ENCODE results near the gene GRIK3. TPM values are rescaled to one million over a fixed set of nuclear protein-coding genes. Genes with fewer than 3 reads are reported as not detected.

GRIK3 gene
- total RNA-seq, 1 donor from 2014 or later: not detected

- DNase-seq (ENCODE audit: low spot score): no peak
These were observed 29.7 kb upstream of the GRIK3 start for GRCh38 chr1:37064039-37064438.

GRCh38 chr1:37059346-37059745 lies 25.0 kb upstream of the GRIK3 start:
- intact Hi-C loops (cut with micrococcal nuclease): no loop called here
- Mint-ChIP-seq H3K27ac (no peak overlapping the region), H3K36me3 (ENCODE audit: low read depth) (no peaks in the 10 kb centered on the region), H3K4me1 (ENCODE audit: low read depth) (no peaks in the 10 kb centered on the region), H3K27me3 (ENCODE audit: insufficient read depth) (peaks cover 1% of the 10 kb centered on the region), H3K4me3 (no peak overlapping the region), H3K9me3 (no peaks in the 10 kb centered on the region)
- no peak for DNase-seq (ENCODE audit: low spot score)

More at GRCh38 chr1:37064039-37064438, 29.7 kb upstream of the GRIK3 start:
- peaks cover 4% of the 10 kb centered on the region for H3K27me3 Mint-ChIP-seq (ENCODE audit: insufficient read depth)
- no peak overlapping the region for H3K27ac Mint-ChIP-seq
- no peaks in the 10 kb centered on the region for H3K9me3 Mint-ChIP-seq
- intact Hi-C loops (cut with micrococcal nuclease): no loop called here
- no peaks in the 10 kb centered on the region for H3K36me3 Mint-ChIP-seq (ENCODE audit: low read depth)
- no peak overlapping the region for H3K4me3 Mint-ChIP-seq
- no peaks in the 10 kb centered on the region for H3K4me1 Mint-ChIP-seq (ENCODE audit: low read depth)

GRCh38 chr1:37058424-37058988 lies 24.2 kb upstream of the GRIK3 start:
- Mint-ChIP-seq H3K36me3 (ENCODE audit: low read depth) (no peaks in the 10 kb centered on the region), H3K27me3 (ENCODE audit: insufficient read depth) (peaks cover 1% of the 10 kb centered on the region), H3K9me3 (no peaks in the 10 kb centered on the region), H3K4me1 (ENCODE audit: low read depth) (no peaks in the 10 kb centered on the region), H3K4me3 (no peak overlapping the region), H3K27ac (no peak overlapping the region)
- no peak for DNase-seq (ENCODE audit: low spot score)
- intact Hi-C loops (cut with micrococcal nuclease): no loop called here

GRCh38 chr1:37056325-37056724 lies 22.0 kb upstream of the GRIK3 start:
- intact Hi-C loops (cut with micrococcal nuclease): no loop called here
- DNase-seq (ENCODE audit: low spot score): no peak
- H3K9me3 Mint-ChIP-seq: no peaks in the 10 kb centered on the region
- no peaks in the 10 kb centered on the region for H3K4me1 Mint-ChIP-seq (ENCODE audit: low read depth)
- H3K27ac Mint-ChIP-seq: no peak overlapping the region
- H3K36me3 Mint-ChIP-seq (ENCODE audit: low read depth): no peaks in the 10 kb centered on the region
- no peak overlapping the region for H3K4me3 Mint-ChIP-seq
- H3K27me3 Mint-ChIP-seq (ENCODE audit: insufficient read depth): peaks cover 1% of the 10 kb centered on the region

- no peaks in the 10 kb centered on the region for H3K9me3 Mint-ChIP-seq
- H3K27me3 Mint-ChIP-seq (ENCODE audit: insufficient read depth): peaks cover 1% of the 10 kb centered on the region
- no peak for DNase-seq (ENCODE audit: low spot score)
- H3K4me3 Mint-ChIP-seq: no peak overlapping the region
- no peaks in the 10 kb centered on the region for H3K36me3 Mint-ChIP-seq (ENCODE audit: low read depth)
- intact Hi-C loops (cut with micrococcal nuclease): no loop called here
- H3K4me1 Mint-ChIP-seq (ENCODE audit: low read depth): no peaks in the 10 kb centered on the region
- no peak overlapping the region for H3K27ac Mint-ChIP-seq
These were observed 21.3 kb upstream of the GRIK3 start for GRCh38 chr1:37055631-37056030.

- H3K36me3 Mint-ChIP-seq (ENCODE audit: low read depth): no peaks in the 10 kb centered on the region
- no peaks in the 10 kb centered on the region for H3K27me3 Mint-ChIP-seq (ENCODE audit: insufficient read depth)
- intact Hi-C loops (cut with micrococcal nuclease): no loop called here
- H3K9me3 Mint-ChIP-seq: no peaks in the 10 kb centered on the region
- H3K27ac Mint-ChIP-seq: no peak overlapping the region
- no peaks in the 10 kb centered on the region for H3K4me1 Mint-ChIP-seq (ENCODE audit: low read depth)
- no peak for DNase-seq (ENCODE audit: low spot score)
- H3K4me3 Mint-ChIP-seq: no peak overlapping the region
These were observed 18.9 kb upstream of the GRIK3 start for GRCh38 chr1:37053173-37053572.

- H3K9me3 Mint-ChIP-seq: no peaks in the 10 kb centered on the region
- no peak for DNase-seq (ENCODE audit: low spot score)
- no peaks in the 10 kb centered on the region for H3K4me1 Mint-ChIP-seq (ENCODE audit: low read depth)
- no peak overlapping the region for H3K4me3 Mint-ChIP-seq
- no peak overlapping the region for H3K27ac Mint-ChIP-seq
- intact Hi-C loops (cut with micrococcal nuclease): no loop called here
- no peaks in the 10 kb centered on the region for H3K27me3 Mint-ChIP-seq (ENCODE audit: insufficient read depth)
- no peaks in the 10 kb centered on the region for H3K36me3 Mint-ChIP-seq (ENCODE audit: low read depth)
These were observed 17.8 kb upstream of the GRIK3 start for GRCh38 chr1:37052120-37052519.

GRCh38 chr1:37051346-37051745 lies 17.0 kb upstream of the GRIK3 start:
- Mint-ChIP-seq H3K9me3 (no peaks in the 10 kb centered on the region), H3K27me3 (ENCODE audit: insufficient read depth) (no peaks in the 10 kb centered on the region), H3K4me1 (ENCODE audit: low read depth) (no peaks in the 10 kb centered on the region), H3K27ac (no peak overlapping the region), H3K36me3 (ENCODE audit: low read depth) (no peaks in the 10 kb centered on the region), H3K4me3 (no peak overlapping the region)
- intact Hi-C loops (cut with micrococcal nuclease): no loop called here
- DNase-seq (ENCODE audit: low spot score): no peak

- Mint-ChIP-seq H3K27ac (no peak overlapping the region), H3K36me3 (ENCODE audit: low read depth) (no peaks in the 10 kb centered on the region), H3K9me3 (no peaks in the 10 kb centered on the region), H3K4me3 (no peak overlapping the region), H3K27me3 (ENCODE audit: insufficient read depth) (no peaks in the 10 kb centered on the region), H3K4me1 (ENCODE audit: low read depth) (no peaks in the 10 kb centered on the region)
- intact Hi-C loops (cut with micrococcal nuclease): no loop called here
- DNase-seq (ENCODE audit: low spot score): no peak
These were observed 13.2 kb upstream of the GRIK3 start for GRCh38 chr1:37047542-37047941.

- Mint-ChIP-seq H3K27me3 (ENCODE audit: insufficient read depth) (peaks cover 26% of the 10 kb centered on the region), H3K9me3 (no peaks in the 10 kb centered on the region), H3K4me3 (no peak overlapping the region), H3K27ac (no peak overlapping the region), H3K36me3 (ENCODE audit: low read depth) (no peaks in the 10 kb centered on the region), H3K4me1 (ENCODE audit: low read depth) (no peaks in the 10 kb centered on the region)
- intact Hi-C loops (cut with micrococcal nuclease): no loop called here
- no peak for DNase-seq (ENCODE audit: low spot score)
These were observed 8.8 kb upstream of the GRIK3 start for GRCh38 chr1:37043101-37043500.

- H3K27ac Mint-ChIP-seq: no peak overlapping the region
- intact Hi-C loops (cut with micrococcal nuclease): no loop called here
- no peaks in the 10 kb centered on the region for H3K4me1 Mint-ChIP-seq (ENCODE audit: low read depth)
- no peak overlapping the region for H3K4me3 Mint-ChIP-seq
- H3K27me3 Mint-ChIP-seq (ENCODE audit: insufficient read depth): peaks cover 29% of the 10 kb centered on the region
- no peak for DNase-seq (ENCODE audit: low spot score)
- H3K36me3 Mint-ChIP-seq (ENCODE audit: low read depth): no peaks in the 10 kb centered on the region
- no peaks in the 10 kb centered on the region for H3K9me3 Mint-ChIP-seq
These were observed 8.2 kb upstream of the GRIK3 start for GRCh38 chr1:37042506-37042905.

- Mint-ChIP-seq H3K36me3 (ENCODE audit: low read depth) (no peaks in the 10 kb centered on the region), H3K27me3 (ENCODE audit: insufficient read depth) (peaks cover 39% of the 10 kb centered on the region), H3K27ac (no peak overlapping the region)
These were observed 7.2 kb upstream of the GRIK3 start for GRCh38 chr1:37041483-37041882.

GRCh38 chr1:37040773-37041172 lies 6.5 kb upstream of the GRIK3 start:
- DNase-seq (ENCODE audit: low spot score): no peak
- Mint-ChIP-seq H3K9me3 (no peaks in the 10 kb centered on the region), H3K4me3 (no peak overlapping the region), H3K27ac (no peak overlapping the region), H3K27me3 (ENCODE audit: insufficient read depth) (peaks cover 46% of the 10 kb centered on the region), H3K36me3 (ENCODE audit: low read depth) (no peaks in the 10 kb centered on the region), H3K4me1 (ENCODE audit: low read depth) (peaks cover 6% of the 10 kb centered on the region)
- intact Hi-C loops (cut with micrococcal nuclease): no loop called here

More at GRCh38 chr1:37041483-37041882, 7.2 kb upstream of the GRIK3 start:
- Mint-ChIP-seq H3K4me3 (no peak overlapping the region), H3K9me3 (no peaks in the 10 kb centered on the region), H3K4me1 (ENCODE audit: low read depth) (no peaks in the 10 kb centered on the region)
- no peak for DNase-seq (ENCODE audit: low spot score)
- intact Hi-C loops (cut with micrococcal nuclease): no loop called here

GRCh38 chr1:37040261-37040660 lies 5.9 kb upstream of the GRIK3 start:
- H3K4me1 Mint-ChIP-seq (ENCODE audit: low read depth): peaks cover 11% of the 10 kb centered on the region
- H3K27ac Mint-ChIP-seq: no peak overlapping the region

More at GRCh38 chr1:37040261-37040660, 5.9 kb upstream of the GRIK3 start:
- no peaks in the 10 kb centered on the region for H3K36me3 Mint-ChIP-seq (ENCODE audit: low read depth)
- intact Hi-C loops (cut with micrococcal nuclease): no loop called here
- H3K9me3 Mint-ChIP-seq: no peaks in the 10 kb centered on the region
- peaks cover 51% of the 10 kb centered on the region for H3K27me3 Mint-ChIP-seq (ENCODE audit: insufficient read depth)
- DNase-seq (ENCODE audit: low spot score): no peak
- H3K4me3 Mint-ChIP-seq: no peak overlapping the region

All from activated T-helper 1 cell treated with anti-CD3 and anti-CD28 coated beads, Interleukin-12 subunit alpha, Interleukin-12 subunit beta, Interleukin-2, Interleukin-4 antibody, amounts not matched to agents 30 ng/mL and 10 ng/mL and 1 ng/mL, durations not matched to agents 14 hours and 24 hours and 36 hours (primary cell).